Right lobe of liver (tissue), 6 donors: ENCODE results near the gene IER5. TPM values are rescaled to one million over a fixed set of nuclear protein-coding genes. Genes with fewer than 3 reads are reported as not detected.

ENCODE experiments used
- ATAC-seq, 4 donors: fragments of 200-7000 bp; cut with Tn5 transposase; one replicate each; pipeline ENCODE4 v1.9.1; 2020; ENCODE audit warnings: mild to moderate bottlenecking in 4 of 4, moderate library complexity in 4 of 4
- DNase-seq, 3 donors: peaks; one replicate each; pipeline ENCODE4 v3.0.0-alpha.2; 2020
- H3K27ac ChIP-seq, 3 donors: fragments of 200-600 bp; one replicate each; pipeline ENCODE4 v1.8.0; 2022
- H3K27me3 ChIP-seq, 2 donors: fragments of 200-600 bp; one replicate each; pipeline ENCODE4 v1.8.0; 2022
- H3K36me3 ChIP-seq, 4 donors: fragments of 200-600 bp; sonication (generic) in 1 of 4; one replicate each; pipeline versions ENCODE4 v1.5.1 to v1.8.0; 2017 to 2022; ENCODE audit warnings: control low read depth in 1 of 4
- H3K4me1 ChIP-seq, 4 donors: fragments of 200-600 bp; sonication (generic) in 1 of 4; one replicate each; pipeline versions ENCODE4 v1.5.1 to v1.8.0; 2017 to 2022; ENCODE audit warnings: control low read depth in 1 of 4
- H3K4me3 ChIP-seq, 3 donors: fragments of 200-600 bp; one replicate each; pipeline ENCODE4 v1.8.0; 2022
- H3K9me3 ChIP-seq, 4 donors: fragments of 200-600 bp; sonication (generic) in 1 of 4; one replicate each; pipeline versions ENCODE4 v1.5.1 to v1.8.0; 2017 to 2022; ENCODE audit warnings: control low read depth in 1 of 4
- POLR2A ChIP-seq: fragments of 450-650 bp; IDR thresholded peaks from one replicate; pipeline ENCODE4 v1.6.1; 2017; ENCODE audit warnings: antibody characterized with exemption, mild to moderate bottlenecking
- WGBS: methylation state at CpG from one replicate; pipeline ENCODE4 v1.1.6; 2018; ENCODE audit warnings: low coverage, low lambda C conversion rate; ENCODE audit not compliant: insufficient coverage; ENCODE audit errors: missing lambda C conversion rate; 5-methylcytosine and 5-hydroxymethylcytosine counted together
- intact Hi-C, 2 donors: fragments of 100-400 bp; cut with DNase I; formaldehyde crosslinking; loops; one replicate each; pipeline versions ENCODE4 v1.11.2 to v1.14.1; 2022
- total RNA-seq, 6 experiments: library from RNA; depleted of rRNA in 2 of 6; stranded (reverse); fragments of >200 nt in 2 of 6; fragmentation: NEBNext Ultra II Directional in 3 of 6; extraction: Animal tissue kit (Norgen Biotek cat#: 25700) in 3 of 6; gene quantifications; one replicate each; pipeline versions ENCODE4 v1.1.0 to v1.2.4, GENCODE V29; 2016 to 2023
- TF ChIP-seq, protein P1 (sequence below), 4 donors: fragments of 200-600 bp in 3 of 4; fragments of 450-650 bp in 1 of 4; IDR thresholded peaks; one replicate each; pipeline versions ENCODE4 v1.5.1 to v1.8.0; 2016 to 2022; ENCODE audit warnings: antibody characterized with exemption in 4 of 4, mild to moderate bottlenecking in 2 of 4
- donor health status: DM: no; HTN: yes; CAD: no.
- donor health status: DM: no; HTN: no; CAD: no.
- donor health status: DM: no; HTN: no; CAD: no.
- donor health status: DM: no; HTN: yes; CAD: no.
- donor health status: DM: no; HTN: yes; CAD: no.

The IER5 gene
- total RNA-seq, 6 experiments from 2014 or later, result 2.0 to 6.2 (median 3.4) TPM

DNA sequence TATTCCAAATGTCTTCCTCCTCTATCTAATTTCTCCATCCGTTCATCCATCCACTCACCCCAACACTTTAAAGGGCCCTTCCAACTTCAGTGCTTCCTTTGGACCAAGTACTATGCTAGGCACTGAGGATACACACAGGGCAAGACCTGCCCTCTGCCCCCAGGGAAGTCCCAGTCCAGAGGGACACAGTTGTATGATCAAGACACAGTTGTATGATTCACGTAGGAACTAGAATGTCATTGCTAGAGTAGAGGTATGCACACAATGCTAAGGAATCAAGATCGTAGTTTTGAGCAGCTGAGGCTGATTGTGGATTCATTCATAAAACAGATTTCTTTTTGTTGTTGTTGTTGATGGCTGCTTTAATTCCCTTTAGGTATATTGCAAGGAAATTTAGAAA lies 11.6 kb upstream of the IER5 start:
- H3K9me3 ChIP-seq, result no peaks in the 10 kb centered on the region
- H3K27me3 ChIP-seq, result no peaks in the 10 kb centered on the region
- no peak for DNase-seq
- TF ChIP-seq POLR2A, result no peak
- TF ChIP-seq, protein P1, sequence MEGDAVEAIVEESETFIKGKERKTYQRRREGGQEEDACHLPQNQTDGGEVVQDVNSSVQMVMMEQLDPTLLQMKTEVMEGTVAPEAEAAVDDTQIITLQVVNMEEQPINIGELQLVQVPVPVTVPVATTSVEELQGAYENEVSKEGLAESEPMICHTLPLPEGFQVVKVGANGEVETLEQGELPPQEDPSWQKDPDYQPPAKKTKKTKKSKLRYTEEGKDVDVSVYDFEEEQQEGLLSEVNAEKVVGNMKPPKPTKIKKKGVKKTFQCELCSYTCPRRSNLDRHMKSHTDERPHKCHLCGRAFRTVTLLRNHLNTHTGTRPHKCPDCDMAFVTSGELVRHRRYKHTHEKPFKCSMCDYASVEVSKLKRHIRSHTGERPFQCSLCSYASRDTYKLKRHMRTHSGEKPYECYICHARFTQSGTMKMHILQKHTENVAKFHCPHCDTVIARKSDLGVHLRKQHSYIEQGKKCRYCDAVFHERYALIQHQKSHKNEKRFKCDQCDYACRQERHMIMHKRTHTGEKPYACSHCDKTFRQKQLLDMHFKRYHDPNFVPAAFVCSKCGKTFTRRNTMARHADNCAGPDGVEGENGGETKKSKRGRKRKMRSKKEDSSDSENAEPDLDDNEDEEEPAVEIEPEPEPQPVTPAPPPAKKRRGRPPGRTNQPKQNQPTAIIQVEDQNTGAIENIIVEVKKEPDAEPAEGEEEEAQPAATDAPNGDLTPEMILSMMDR (IDR thresholded peaks at IDR 0.05), result no peak
- no peaks in the 10 kb centered on the region for H3K36me3 ChIP-seq
- H3K4me1 ChIP-seq, result no peaks in the 10 kb centered on the region
- ATAC-seq, result no peak
- H3K27ac ChIP-seq, result no peak overlapping the region
- intact Hi-C loops, result no loop called here
- H3K4me3 ChIP-seq, result no peak overlapping the region
- 69% methylated on average over 3 of the region's 3 CpGs for WGBS

DNA sequence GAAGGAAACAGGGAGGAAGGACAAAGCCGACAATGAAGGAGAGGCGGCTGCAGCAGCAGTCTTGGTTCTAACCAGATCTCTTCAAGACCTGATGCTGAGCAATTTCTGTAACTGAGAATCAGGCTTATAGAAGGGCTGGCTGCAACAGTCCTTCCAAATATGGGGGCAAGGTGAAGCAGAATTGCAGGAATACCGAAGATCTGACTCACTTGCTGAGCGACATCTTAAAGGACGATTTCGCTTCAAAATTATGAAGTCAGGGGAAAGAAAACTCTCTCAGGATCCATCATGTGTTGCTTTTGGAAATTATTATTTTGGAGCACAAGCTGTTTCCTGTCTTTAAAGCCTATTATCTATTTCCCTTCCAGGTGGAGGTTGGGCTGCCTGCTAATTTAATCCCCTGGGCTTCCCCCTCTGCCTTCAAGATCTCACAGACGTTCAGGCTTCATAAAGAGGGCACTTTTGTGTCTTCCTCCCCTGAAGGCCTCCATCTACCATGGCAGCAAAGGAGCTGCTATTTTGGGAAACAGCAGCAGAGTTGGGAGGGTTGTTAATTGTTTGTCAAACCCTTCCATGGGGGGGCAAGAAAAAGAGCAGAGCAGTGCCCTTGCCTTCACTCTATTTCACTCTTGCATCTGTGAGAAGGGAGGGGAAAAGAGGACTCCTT lies 10.8 kb upstream of the IER5 start:
- DNase-seq, result no peak
- H3K27ac ChIP-seq, result no peak overlapping the region
- no peaks in the 10 kb centered on the region for H3K4me1 ChIP-seq
- intact Hi-C loops, result no loop called here
- H3K9me3 ChIP-seq, result no peaks in the 10 kb centered on the region
- no peak for ATAC-seq
- H3K36me3 ChIP-seq, result no peaks in the 10 kb centered on the region
- 75% methylated on average over 5 of the region's 7 CpGs for WGBS
- no peak overlapping the region for H3K4me3 ChIP-seq
- no peaks in the 10 kb centered on the region for H3K27me3 ChIP-seq
- TF ChIP-seq, protein P1 (IDR thresholded peaks at IDR 0.05), result no peak

DNA sequence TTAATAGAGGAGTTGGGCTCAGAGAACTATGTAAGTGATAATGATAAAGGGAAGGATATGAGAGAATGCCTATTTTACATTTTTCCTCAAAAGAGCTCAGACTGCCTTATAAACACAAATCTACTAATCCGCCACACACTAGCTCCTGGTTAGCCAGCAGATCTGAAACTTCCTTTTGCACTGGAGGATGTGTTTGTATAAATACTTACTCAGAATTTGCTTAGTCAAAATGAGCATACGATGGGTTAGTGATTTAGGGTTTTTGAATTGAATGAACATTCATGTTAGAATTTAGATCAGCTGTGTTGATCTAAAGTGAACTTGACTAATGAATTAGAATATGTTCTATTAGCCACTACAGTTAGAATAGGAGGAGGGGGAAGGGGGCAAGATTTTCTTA lies 9.1 kb upstream of the IER5 start:
- Histone ChIP-seq H3K27me3 (no peaks in the 10 kb centered on the region), H3K27ac (no peak overlapping the region), H3K36me3 (no peaks in the 10 kb centered on the region), H3K9me3 (no peaks in the 10 kb centered on the region), H3K4me1 (no peaks in the 10 kb centered on the region), H3K4me3 (no peak overlapping the region)
- DNase-seq (no peak), ATAC-seq (no peak)
- intact Hi-C loops, result no loop called here
- 52% methylated on average over 2 of the region's 2 CpGs for WGBS
- TF ChIP-seq, protein P1 (IDR thresholded peaks at IDR 0.05), result no peak
- no peak for TF ChIP-seq POLR2A

DNA sequence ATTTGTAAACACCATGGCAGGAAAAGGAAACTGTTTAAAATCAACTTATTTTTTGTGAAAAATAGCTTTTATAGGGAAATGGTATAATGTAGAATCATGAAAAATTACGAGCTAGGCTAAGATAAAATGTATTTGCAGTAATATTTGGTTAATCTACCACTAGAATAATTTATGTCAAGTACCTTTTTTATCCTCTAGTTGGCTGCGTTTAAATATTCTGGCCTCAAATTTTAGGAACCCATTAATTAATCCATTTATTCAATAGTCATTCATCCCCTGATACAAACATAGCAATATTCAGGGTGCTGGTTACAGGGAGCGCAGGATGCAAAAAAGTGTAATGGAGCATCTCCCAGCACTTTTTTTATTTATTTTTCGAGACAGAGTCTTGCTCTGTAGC lies 8.6 kb upstream of the IER5 start:
- no peak overlapping the region for H3K27ac ChIP-seq
- intact Hi-C loops, result loop anchor here in 1 of 2 donors (10.0 kb wide), 1 partner anchor 55 kb away; no protein-coding TSS in a partner anchor

More for the DNA sequence above, 8.6 kb upstream of the IER5 start:
- TF ChIP-seq POLR2A, result no peak
- TF ChIP-seq, protein P1 (IDR thresholded peaks at IDR 0.05), result no peak
- Histone ChIP-seq H3K4me1 (no peaks in the 10 kb centered on the region), H3K4me3 (no peak overlapping the region), H3K36me3 (no peaks in the 10 kb centered on the region), H3K9me3 (no peaks in the 10 kb centered on the region), H3K27me3 (no peaks in the 10 kb centered on the region)
- 34% methylated on average over 4 of the region's 4 CpGs for WGBS
- DNase-seq (no peak), ATAC-seq (no peak)
